ENCODE data around the gene GEMIN7.

DNA sequence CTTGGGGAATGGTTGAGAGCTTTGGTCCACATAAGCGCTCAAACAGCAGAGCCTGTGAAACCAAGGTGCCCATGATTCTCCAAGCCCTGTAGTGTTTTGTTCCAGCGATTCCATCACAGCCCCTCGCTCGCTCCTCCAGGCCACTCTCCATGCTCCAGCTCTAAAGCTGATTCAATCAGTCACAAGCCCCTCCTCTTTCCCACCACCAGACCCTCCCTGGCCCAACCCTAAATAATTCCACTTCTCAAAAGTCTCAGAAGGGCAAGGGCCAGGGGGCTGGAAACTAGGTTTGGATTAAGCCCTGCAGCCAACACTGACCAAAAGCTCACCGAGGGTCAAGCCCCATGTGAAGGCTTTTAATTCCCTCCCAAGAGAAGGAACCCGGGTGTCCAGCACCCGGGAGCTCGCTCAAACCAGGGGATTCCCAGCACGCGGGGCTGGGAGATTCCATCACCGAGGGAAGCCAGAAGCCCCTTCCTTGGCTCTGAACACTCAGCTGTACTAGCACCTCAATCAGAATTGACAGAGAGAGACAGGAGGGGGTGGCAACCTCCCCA is 4.2 kb upstream of the GEMIN7 start:
- TF ChIP-seq CTCF (IDR thresholded peaks at IDR 0.05; ENCODE audit: low read depth, low read length), result no peak
- TF ChIP-seq EZH2phosphoT487 (IDR thresholded peaks at IDR 0.05; ENCODE audit: low read depth), result no peak
